H9 (cell line): ENCODE data around the gene CADM1. TPM values are rescaled to one million over a fixed set of nuclear protein-coding genes. Genes with fewer than 3 reads are reported as not detected.

ENCODE experiments used
- DNase-seq: peaks from one replicate; pipeline ENCODE4 v3.0.0-alpha.2; 2017
- H2AFZ ChIP-seq: one replicate; pipeline ENCODE4 v1.6.1; 2013; ENCODE audit warnings: mild to moderate bottlenecking, low read length, control low read depth, moderate library complexity
- H2AK5ac ChIP-seq: 2 replicates; pipeline ENCODE4 v1.6.1; 2013; ENCODE audit warnings: low read length, control low read depth, mixed read lengths; ENCODE audit not compliant: insufficient read length
- H2BK120ac ChIP-seq: one replicate; pipeline ENCODE4 v1.6.1; 2013; ENCODE audit warnings: low read depth, mild to moderate bottlenecking, low read length, control low read depth, inconsistent platforms; ENCODE audit not compliant: poor library complexity, severe bottlenecking
- H2BK12ac ChIP-seq: 2 replicates; pipeline ENCODE4 v1.6.1; 2013; ENCODE audit warnings: low read length, control low read depth, mixed read lengths, low read depth; ENCODE audit not compliant: insufficient read length
- H2BK15ac ChIP-seq: 2 replicates; pipeline ENCODE4 v1.6.1; 2013; ENCODE audit warnings: low read depth, low read length, control low read depth
- H2BK20ac ChIP-seq: one replicate; pipeline ENCODE4 v1.6.1; 2013; ENCODE audit warnings: low read depth, mild to moderate bottlenecking, low read length, control low read depth, inconsistent platforms; ENCODE audit not compliant: poor library complexity, severe bottlenecking
- H2BK5ac ChIP-seq: 2 replicates; pipeline ENCODE4 v1.6.1; 2013; ENCODE audit warnings: low read length, control low read depth, mixed read lengths; ENCODE audit not compliant: insufficient read length
- H3K14ac ChIP-seq: 2 replicates; pipeline ENCODE4 v1.6.1; 2013; ENCODE audit warnings: low read length, control low read depth; ENCODE audit not compliant: insufficient read depth
- H3K18ac ChIP-seq: 2 replicates; pipeline ENCODE4 v1.6.1; 2013; ENCODE audit warnings: low read depth, mild to moderate bottlenecking, mixed read lengths, low read length, control low read depth; ENCODE audit not compliant: insufficient read length
- H3K23ac ChIP-seq: 2 replicates; pipeline ENCODE4 v1.6.1; 2013; ENCODE audit warnings: low read length, control low read depth, mixed read lengths, low read depth; ENCODE audit not compliant: insufficient read length
- H3K23me2 ChIP-seq: 2 replicates; pipeline ENCODE4 v1.6.1; 2013; ENCODE audit warnings: low read depth, mild to moderate bottlenecking, mixed read lengths, low read length, control low read depth; ENCODE audit not compliant: insufficient read length, poor library complexity, severe bottlenecking
- H3K27ac ChIP-seq: 2 replicates; pipeline ENCODE4 v1.5.1; 2013; ENCODE audit warnings: low read length, control low read depth, mixed read lengths, low read depth; ENCODE audit not compliant: insufficient read length
- H3K27me3 ChIP-seq: 2 replicates; pipeline ENCODE4 v1.6.1; 2013; ENCODE audit warnings: low read length, control low read depth, inconsistent platforms; ENCODE audit not compliant: insufficient read depth
- H3K4ac ChIP-seq: 2 replicates; pipeline ENCODE4 v1.6.1; 2013; ENCODE audit warnings: low read depth, mild to moderate bottlenecking, control low read depth, inconsistent platforms, low read length, moderate library complexity
- H3K4me1 ChIP-seq: 2 replicates; pipeline ENCODE4 v1.6.1; 2013; ENCODE audit warnings: low read length, control low read depth, inconsistent platforms; ENCODE audit not compliant: insufficient read depth
- H3K4me2 ChIP-seq: 2 replicates; pipeline ENCODE4 v1.6.1; 2013; ENCODE audit warnings: low read length, control low read depth, mixed read lengths; ENCODE audit not compliant: insufficient read length, insufficient read depth
- H3K56ac ChIP-seq: 2 replicates; pipeline ENCODE4 v1.6.1; 2013; ENCODE audit warnings: low read depth, mild to moderate bottlenecking, mixed read lengths, low read length, control low read depth; ENCODE audit not compliant: insufficient read length
- H3K79me1 ChIP-seq: 2 replicates; pipeline ENCODE4 v1.6.1; 2013; ENCODE audit warnings: low read depth, mild to moderate bottlenecking, moderate library complexity, low read length, control low read depth, inconsistent platforms; ENCODE audit not compliant: insufficient read depth, poor library complexity, severe bottlenecking
- H3K79me2 ChIP-seq: 2 replicates; pipeline ENCODE4 v1.6.1; 2013; ENCODE audit warnings: low read length, control low read depth, inconsistent platforms; ENCODE audit not compliant: insufficient read depth
- H3K9ac ChIP-seq: 2 replicates; pipeline ENCODE4 v1.6.1; 2013; ENCODE audit warnings: low read length, control low read depth, mixed read lengths; ENCODE audit not compliant: insufficient read length; ENCODE audit errors: extremely low read depth
- H3K9me3 ChIP-seq: one replicate; pipeline ENCODE4 v1.6.1; 2013; ENCODE audit warnings: low read depth, low read length, inconsistent platforms; ENCODE audit not compliant: control insufficient read depth
- H3T11ph ChIP-seq: one replicate; pipeline ENCODE4 v1.6.1; 2013; ENCODE audit warnings: mild to moderate bottlenecking, low read length, control low read depth, inconsistent platforms
- H4K20me1 ChIP-seq: one replicate; pipeline ENCODE4 v1.6.1; 2013; ENCODE audit not compliant: control insufficient read depth, insufficient read length, insufficient read depth
- H4K5ac ChIP-seq: 2 replicates; pipeline ENCODE4 v1.6.1; 2013; ENCODE audit warnings: low read depth, mild to moderate bottlenecking, mixed read lengths, low read length, control low read depth; ENCODE audit not compliant: insufficient read length
- H4K8ac ChIP-seq: replicated peaks from 2 replicates; pipeline ENCODE4 v1.6.1; 2013; ENCODE audit warnings: low read length, control low read depth, mixed read lengths, low read depth; ENCODE audit not compliant: insufficient read length
- H4K91ac ChIP-seq: 2 replicates; pipeline ENCODE4 v1.6.1; 2013; ENCODE audit warnings: low read depth, mild to moderate bottlenecking, moderate library complexity, mixed read lengths, low read length, control low read depth; ENCODE audit not compliant: insufficient read length
- H3K27ac Mint-ChIP-seq, 3 experiments: 2 replicates in 2 of 3; 3 replicates in 1 of 3; pipeline ENCODE4 v1.8.0; 2020 to 2021; ENCODE audit warnings: mixed read lengths in 3 of 3, mild to moderate bottlenecking in 1 of 3, moderate library complexity in 1 of 3
- H3K27me3 Mint-ChIP-seq: 2 replicates; pipeline ENCODE4 v1.8.0; 2021; ENCODE audit warnings: low read depth, mild to moderate bottlenecking, moderate library complexity, mixed read lengths
- H3K36me3 Mint-ChIP-seq, 3 experiments: 2 replicates in 2 of 3; 3 replicates in 1 of 3; pipeline ENCODE4 v1.8.0; 2020 to 2021; ENCODE audit warnings: low read depth in 3 of 3, mixed read lengths in 3 of 3; ENCODE audit not compliant: insufficient read depth in 1 of 3
- H3K4me1 Mint-ChIP-seq, 2 experiments: 2 replicates each; pipeline ENCODE4 v1.8.0; 2020; ENCODE audit warnings: mixed read lengths in 2 of 2
- H3K4me3 Mint-ChIP-seq, 2 experiments: 2 replicates in 1 of 2; 3 replicates in 1 of 2; pipeline ENCODE4 v1.8.0; 2020 to 2021; ENCODE audit warnings: mild to moderate bottlenecking in 2 of 2, mixed read lengths in 2 of 2, moderate library complexity in 1 of 2
- H3K9me3 Mint-ChIP-seq, 2 experiments: 2 replicates in 1 of 2; 3 replicates in 1 of 2; pipeline ENCODE4 v1.8.0; 2020; ENCODE audit warnings: mild to moderate bottlenecking in 2 of 2, mixed read lengths in 2 of 2, moderate library complexity in 1 of 2
- WGBS: extraction: QIAGEN DNeasy Blood & Tissue Kit; methylation state at CpG from one replicate; pipeline ENCODE4 v1.1.7; 2013; ENCODE audit warnings: missing lambda C conversion rate, low lambda C conversion rate, mixed read lengths; ENCODE audit not compliant: insufficient read length; ENCODE audit errors: extremely low coverage; 5-methylcytosine and 5-hydroxymethylcytosine counted together
- total RNA-seq: library from RNA; stranded (reverse); gene quantifications from 2 replicates; pipeline ENCODE4 v1.2.1, GENCODE V29; 2021
- TF ChIP-seq, protein P1 (sequence below): fragments of 200-600 bp; sonication (generic); conservative IDR thresholded peaks from 3 replicates; pipeline ENCODE4 v1.8.0; 2021; ENCODE audit warnings: antibody characterized with exemption, mild to moderate bottlenecking

Gene CADM1
- total RNA-seq, 1 experiment from 2014 or later, result 11.9 TPM

DNA sequence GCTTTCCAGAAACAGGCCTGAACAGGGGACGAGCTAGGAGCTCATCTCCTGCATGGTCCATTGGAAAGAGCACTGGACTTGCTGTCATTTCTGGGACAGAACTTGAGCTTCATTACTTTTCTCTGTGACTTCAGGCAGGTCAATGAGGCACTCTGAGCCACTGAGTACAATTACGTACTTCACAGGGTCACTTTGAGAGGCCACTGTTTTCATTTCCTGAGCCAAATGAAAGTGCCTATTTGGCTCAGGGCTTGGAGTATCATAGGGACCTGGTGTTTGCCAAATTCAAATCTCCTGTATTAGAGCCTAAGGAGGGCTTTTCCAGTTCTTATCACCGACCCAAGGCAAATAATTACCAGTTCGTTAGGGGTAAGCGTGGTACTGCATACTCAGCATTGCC lies 319.3 kb downstream of the CADM1 start:
- Histone ChIP-seq H4K91ac (no peak overlapping the region), H4K20me1 (no peaks in the 10 kb centered on the region), H3K18ac (no peak overlapping the region), H3K27ac (no peak overlapping the region), H3K27me3 (no peaks in the 10 kb centered on the region), H2AFZ (no peak overlapping the region), H3K9me3 (no peaks in the 10 kb centered on the region), H3K23me2 (no peaks in the 10 kb centered on the region), H3K79me1 (no peaks in the 10 kb centered on the region), H2BK20ac (no peak overlapping the region), H2BK120ac (no peak overlapping the region), H2BK15ac (no peak overlapping the region), H2BK5ac (no peak overlapping the region), H3K23ac (no peak overlapping the region), H3K4ac (no peak overlapping the region), H4K5ac (no peak overlapping the region), H3K4me2 (no peak overlapping the region), H3K79me2 (no peaks in the 10 kb centered on the region), H3T11ph (no peak overlapping the region), H4K8ac (no peak overlapping the region), H2AK5ac (no peak overlapping the region), H3K14ac (no peak overlapping the region), H3K56ac (no peak overlapping the region), H2BK12ac (no peak overlapping the region), H3K9ac (no peak overlapping the region), H3K4me1 (no peaks in the 10 kb centered on the region)
- TF ChIP-seq, protein P1, sequence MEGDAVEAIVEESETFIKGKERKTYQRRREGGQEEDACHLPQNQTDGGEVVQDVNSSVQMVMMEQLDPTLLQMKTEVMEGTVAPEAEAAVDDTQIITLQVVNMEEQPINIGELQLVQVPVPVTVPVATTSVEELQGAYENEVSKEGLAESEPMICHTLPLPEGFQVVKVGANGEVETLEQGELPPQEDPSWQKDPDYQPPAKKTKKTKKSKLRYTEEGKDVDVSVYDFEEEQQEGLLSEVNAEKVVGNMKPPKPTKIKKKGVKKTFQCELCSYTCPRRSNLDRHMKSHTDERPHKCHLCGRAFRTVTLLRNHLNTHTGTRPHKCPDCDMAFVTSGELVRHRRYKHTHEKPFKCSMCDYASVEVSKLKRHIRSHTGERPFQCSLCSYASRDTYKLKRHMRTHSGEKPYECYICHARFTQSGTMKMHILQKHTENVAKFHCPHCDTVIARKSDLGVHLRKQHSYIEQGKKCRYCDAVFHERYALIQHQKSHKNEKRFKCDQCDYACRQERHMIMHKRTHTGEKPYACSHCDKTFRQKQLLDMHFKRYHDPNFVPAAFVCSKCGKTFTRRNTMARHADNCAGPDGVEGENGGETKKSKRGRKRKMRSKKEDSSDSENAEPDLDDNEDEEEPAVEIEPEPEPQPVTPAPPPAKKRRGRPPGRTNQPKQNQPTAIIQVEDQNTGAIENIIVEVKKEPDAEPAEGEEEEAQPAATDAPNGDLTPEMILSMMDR, result no peak
- no peaks in the 10 kb centered on the region for H3K36me3 Mint-ChIP-seq
- no peak overlapping the region for H3K27ac Mint-ChIP-seq
- H3K4me3 Mint-ChIP-seq, result no peak overlapping the region
- peaks cover 3% of the 10 kb centered on the region for H3K27me3 Mint-ChIP-seq
- no CpG with 5 or more reads among the region's 5 CpGs for WGBS
- DNase-seq, result no peak
- no peaks in the 10 kb centered on the region for H3K9me3 Mint-ChIP-seq
- peaks cover 11 to 18% of the 10 kb centered on the region in 2 experiments for H3K4me1 Mint-ChIP-seq
